LNCAP (cell line): Measurements from ENCODE around the gene RBM10.

Experiments
- CTCF ChIP-seq: fragments of 450-650 bp; IDR thresholded peaks from 2 replicates; pipeline ENCODE4 v1.5.1; 2017; ENCODE audit warnings: mild to moderate bottlenecking

The RBM10 gene

GRCh38 chrX:47229427-47229826 is 84.4 kb downstream of the RBM10 start:
- TF ChIP-seq CTCF, result no peak

DNA sequence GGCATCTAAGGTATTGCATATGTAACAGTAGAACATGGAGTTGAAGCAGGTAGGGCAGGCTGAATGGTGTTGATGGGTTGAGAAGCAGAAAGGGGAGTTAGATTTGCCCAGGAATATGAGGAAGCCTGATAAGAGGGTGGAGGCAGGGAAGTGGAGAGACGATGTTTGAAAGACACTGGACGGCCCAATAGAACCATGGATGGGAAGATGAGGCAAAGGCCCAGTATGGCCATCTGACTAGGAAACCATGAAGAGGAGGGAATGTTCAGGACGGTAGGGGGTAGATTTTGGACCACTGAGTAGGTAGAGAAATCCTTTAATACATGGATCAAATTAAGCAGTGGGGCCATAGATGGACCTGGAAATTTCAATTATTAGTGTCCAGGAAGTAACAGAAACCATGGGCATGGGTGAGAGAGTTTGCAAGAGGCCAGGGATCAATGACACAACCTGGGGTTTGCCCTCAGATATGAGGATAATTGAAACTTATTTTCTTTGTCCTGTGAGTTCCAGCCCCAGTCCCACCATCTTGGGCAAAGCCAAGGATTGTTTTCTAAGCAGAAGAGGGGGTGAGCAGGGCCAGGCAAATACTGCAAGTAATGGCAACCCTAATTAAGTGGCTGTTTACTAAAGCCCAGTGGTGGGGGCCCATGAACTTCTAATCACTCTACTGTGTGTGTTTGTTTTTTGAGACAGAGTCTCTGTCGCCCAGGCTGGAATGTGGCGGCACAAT is 85.3 kb downstream of the RBM10 start:
- TF ChIP-seq CTCF, result no peak

GRCh38 chrX:47231167-47231566 is 86.1 kb downstream of the RBM10 start:
- no peak for TF ChIP-seq CTCF

DNA sequence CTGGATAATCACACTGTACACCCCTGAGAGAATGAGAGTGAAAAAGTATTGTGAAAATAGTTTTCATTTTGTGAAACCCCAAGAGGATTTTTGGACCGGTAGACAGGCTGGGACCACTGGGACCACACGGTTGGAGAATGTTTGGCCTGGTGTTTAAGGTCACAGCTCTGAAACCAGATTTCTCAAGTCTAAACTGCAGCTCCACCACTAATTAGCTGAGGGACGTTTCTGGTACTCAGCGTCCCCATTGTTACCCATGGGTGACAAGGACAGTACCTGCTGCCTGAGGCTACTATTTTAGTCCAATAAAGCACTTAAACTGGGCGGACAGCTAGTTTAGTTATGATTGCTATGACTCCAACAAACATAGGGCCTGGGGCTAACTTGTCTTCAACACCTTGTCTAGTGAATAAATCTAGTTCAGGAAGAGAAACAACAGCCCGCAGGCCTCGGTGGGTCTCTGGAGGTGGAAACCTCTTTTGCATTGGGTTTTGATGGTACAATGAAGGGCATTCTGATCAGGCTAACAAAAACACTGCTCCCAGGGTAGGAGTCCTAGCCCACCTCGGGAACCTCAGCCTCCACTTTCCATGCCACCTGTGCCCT is 87.3 kb downstream of the RBM10 start:
- no peak for TF ChIP-seq CTCF

DNA sequence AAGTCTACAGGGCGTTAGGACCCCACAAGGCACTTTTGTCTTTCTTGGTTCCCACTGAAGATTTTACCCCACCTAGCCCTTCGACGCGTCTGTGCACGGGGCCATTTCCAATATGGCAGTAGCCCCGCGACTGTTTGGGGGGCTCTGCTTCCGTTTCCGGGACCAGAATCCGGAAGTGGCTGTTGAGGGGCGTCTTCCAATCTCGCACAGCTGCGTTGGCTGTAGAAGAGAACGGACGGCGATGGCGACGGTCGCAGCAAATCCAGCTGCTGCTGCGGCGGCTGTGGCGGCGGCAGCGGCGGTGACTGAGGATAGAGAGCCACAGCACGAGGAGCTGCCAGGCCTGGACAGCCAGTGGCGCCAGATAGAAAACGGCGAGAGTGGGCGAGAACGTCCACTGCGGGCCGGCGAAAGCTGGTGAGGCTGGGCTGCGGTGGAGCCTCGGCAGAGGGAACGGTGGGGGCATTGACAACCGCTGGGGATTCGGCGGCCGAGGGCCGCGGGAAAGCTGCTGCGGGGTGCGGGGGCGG is 87.8 kb downstream of the RBM10 start, which contains the start of gene USP11:
USP11 (plus strand) TSS at position 207 of the 530 bp plus-strand sequence; CDS start at position 242, 35 bp downstream.
- TF ChIP-seq CTCF, result no peak

GRCh38 chrX:47233333-47234113 is 88.5 kb downstream of the RBM10 start:
- TF ChIP-seq CTCF, result no peak

- TF ChIP-seq CTCF, result no peak
These were observed 89.6 kb downstream of the RBM10 start for GRCh38 chrX:47234583-47234982.
